Fibroblast of lung (primary cell): ENCODE data around the gene PBX4.

Experiments used
- CTCF ChIP-seq, 2 donors: IDR thresholded peaks in 1 of 2; conservative IDR thresholded peaks in 1 of 2; 1 replicate in 1 of 2; 2 replicates in 1 of 2; pipeline ENCODE4 v1.5.1; 2011 to 2012; ENCODE audit warnings: low read length in 2 of 2, control low read depth in 1 of 2, inconsistent platforms in 1 of 2, low read depth in 1 of 2, mild to moderate bottlenecking in 1 of 2
- EZH2 ChIP-seq: IDR thresholded peaks from 2 replicates; pipeline ENCODE4 v1.5.1; 2012; ENCODE audit warnings: low read length, control low read depth, mild to moderate bottlenecking; ENCODE audit errors: missing control alignments

GRCh38 chr19:19568802-19569756, 49.4 kb downstream of the PBX4 start:
- TF ChIP-seq CTCF (conservative IDR thresholded peaks at IDR 0.05 in 1 of 2, IDR thresholded peaks at IDR 0.05 in 1 of 2; ENCODE audit: low read depth in 1 of 2, low read length in 2 of 2), result no peak
- TF ChIP-seq EZH2, result no peak
